GM12892 (cell line): ENCODE results near the gene PRSS53.

Experiments used
- POLR2A ChIP-seq: IDR thresholded peaks from 2 replicates; pipeline ENCODE4 v1.6.1; 2011; ENCODE audit warnings: low read depth, low read length, control low read depth
- POLR2AphosphoS5 ChIP-seq: IDR thresholded peaks from 2 replicates; pipeline ENCODE4 v1.6.1; 2011; ENCODE audit warnings: low read depth, low read length, control low read depth

- TF ChIP-seq POLR2A (no peak), POLR2AphosphoS5 (no peak)
Measured at GRCh38 chr16:31085873-31086628, 2.7 kb downstream of the PRSS53 start.
